ENCODE data around the gene THSD7B. TPM values are rescaled to one million over a fixed set of nuclear protein-coding genes. Genes with fewer than 3 reads are reported as not detected.

THSD7B gene
- total RNA-seq, 4 donors from 2014 or later = under 0.01 to 0.29 (median 0.03) TPM

GRCh38 chr2:137036619-137037018, 271.3 kb downstream of the THSD7B start:
- intact Hi-C loops (cut with DNase I) = no loop called here
- peaks cover 0 to 10% (median 6%) of the 10 kb centered on the region in 4 donors for H3K4me1 ChIP-seq
- H3K27ac ChIP-seq (replicated peaks in 1 of 4) = no peak overlapping the region
- H3K27me3 ChIP-seq = no peaks in the 10 kb centered on the region
- H3K36me3 ChIP-seq = no peaks in the 10 kb centered on the region
- DNase-seq (ENCODE audit: extremely low spot score) = no peak
- 76% methylated on average over 1 of the region's 1 CpG for WGBS
- no peaks in the 10 kb centered on the region for H3K9me3 ChIP-seq
- no peak overlapping the region for H3K4me3 ChIP-seq
- TF ChIP-seq, protein P1, sequence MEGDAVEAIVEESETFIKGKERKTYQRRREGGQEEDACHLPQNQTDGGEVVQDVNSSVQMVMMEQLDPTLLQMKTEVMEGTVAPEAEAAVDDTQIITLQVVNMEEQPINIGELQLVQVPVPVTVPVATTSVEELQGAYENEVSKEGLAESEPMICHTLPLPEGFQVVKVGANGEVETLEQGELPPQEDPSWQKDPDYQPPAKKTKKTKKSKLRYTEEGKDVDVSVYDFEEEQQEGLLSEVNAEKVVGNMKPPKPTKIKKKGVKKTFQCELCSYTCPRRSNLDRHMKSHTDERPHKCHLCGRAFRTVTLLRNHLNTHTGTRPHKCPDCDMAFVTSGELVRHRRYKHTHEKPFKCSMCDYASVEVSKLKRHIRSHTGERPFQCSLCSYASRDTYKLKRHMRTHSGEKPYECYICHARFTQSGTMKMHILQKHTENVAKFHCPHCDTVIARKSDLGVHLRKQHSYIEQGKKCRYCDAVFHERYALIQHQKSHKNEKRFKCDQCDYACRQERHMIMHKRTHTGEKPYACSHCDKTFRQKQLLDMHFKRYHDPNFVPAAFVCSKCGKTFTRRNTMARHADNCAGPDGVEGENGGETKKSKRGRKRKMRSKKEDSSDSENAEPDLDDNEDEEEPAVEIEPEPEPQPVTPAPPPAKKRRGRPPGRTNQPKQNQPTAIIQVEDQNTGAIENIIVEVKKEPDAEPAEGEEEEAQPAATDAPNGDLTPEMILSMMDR (IDR thresholded peaks at IDR 0.05) = no peak
- TF ChIP-seq POLR2AphosphoS5 (IDR thresholded peaks at IDR 0.05) = no peak
- TF ChIP-seq POLR2A (IDR thresholded peaks at IDR 0.05; ENCODE audit: low read depth) = no peak
- no peak for TF ChIP-seq EP300 (IDR thresholded peaks at IDR 0.05)

DNA sequence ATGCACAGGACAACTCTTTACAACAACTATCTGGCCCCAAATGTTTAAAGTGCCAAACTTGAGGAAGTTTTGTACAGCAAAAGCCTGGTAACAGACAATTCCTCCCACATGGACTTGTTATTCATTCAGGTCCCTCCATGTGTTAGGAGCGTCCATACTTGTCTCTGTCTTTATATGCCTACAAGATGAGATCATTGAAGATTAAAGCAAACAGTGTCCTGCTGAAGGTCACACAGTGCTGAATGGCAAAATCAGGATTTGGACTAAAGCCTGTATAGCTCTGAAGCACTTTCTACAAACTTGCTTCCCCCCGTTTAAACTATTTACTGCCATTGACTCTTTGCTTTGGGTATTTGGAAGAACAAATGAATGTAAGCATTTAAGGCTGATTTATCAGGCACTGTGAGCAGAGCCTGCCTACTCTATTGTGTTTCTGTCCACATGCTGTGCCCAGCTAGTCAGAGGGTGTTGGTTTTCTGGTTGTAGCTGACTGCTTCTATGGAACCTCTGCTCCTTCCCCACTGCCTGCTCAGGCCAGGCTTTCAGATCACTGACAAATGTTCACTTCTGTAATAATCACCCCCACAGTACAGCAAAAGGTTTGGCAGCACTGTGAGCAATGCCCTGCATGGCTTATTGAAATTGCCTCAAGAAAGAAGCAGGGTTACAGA, 274.3 kb downstream of the THSD7B start:
- intact Hi-C loops (cut with DNase I) = no loop called here
- 56% methylated on average over 2 of the region's 2 CpGs for WGBS
- Histone ChIP-seq H3K9me3 (no peaks in the 10 kb centered on the region), H3K27ac (replicated peaks in 1 of 4) (no peak overlapping the region), H3K27me3 (no peaks in the 10 kb centered on the region), H3K4me3 (no peak overlapping the region), H3K36me3 (no peaks in the 10 kb centered on the region), H3K4me1 (peaks cover 0 to 10% (median 6%) of the 10 kb centered on the region in 4 donors)
- no peak for DNase-seq (ENCODE audit: extremely low spot score)
- TF ChIP-seq, protein P1 (IDR thresholded peaks at IDR 0.05) = no peak
- TF ChIP-seq POLR2AphosphoS5 (IDR thresholded peaks at IDR 0.05) (no peak), EP300 (IDR thresholded peaks at IDR 0.05) (no peak), POLR2A (IDR thresholded peaks at IDR 0.05; ENCODE audit: low read depth) (no peak)

- no peak overlapping the region for H3K4me3 ChIP-seq
- DNase-seq (ENCODE audit: extremely low spot score) = no peak
- no peaks in the 10 kb centered on the region for H3K9me3 ChIP-seq
- intact Hi-C loops (cut with DNase I) = no loop called here
- H3K27me3 ChIP-seq = no peaks in the 10 kb centered on the region
- peaks cover 0 to 5% (median 2%) of the 10 kb centered on the region in 4 donors for H3K4me1 ChIP-seq
- H3K27ac ChIP-seq (replicated peaks in 1 of 4) = no peak overlapping the region
- H3K36me3 ChIP-seq = no peaks in the 10 kb centered on the region
- TF ChIP-seq, protein P1 (IDR thresholded peaks at IDR 0.05) = no peak
- no peak for TF ChIP-seq POLR2AphosphoS5 (IDR thresholded peaks at IDR 0.05)
- no peak for TF ChIP-seq EP300 (IDR thresholded peaks at IDR 0.05)
- TF ChIP-seq POLR2A (IDR thresholded peaks at IDR 0.05; ENCODE audit: low read depth) = no peak
- WGBS = 60% methylated on average over 5 of the region's 5 CpGs
These were observed 282.0 kb downstream of the THSD7B start for GRCh38 chr2:137047369-137047768.

DNA sequence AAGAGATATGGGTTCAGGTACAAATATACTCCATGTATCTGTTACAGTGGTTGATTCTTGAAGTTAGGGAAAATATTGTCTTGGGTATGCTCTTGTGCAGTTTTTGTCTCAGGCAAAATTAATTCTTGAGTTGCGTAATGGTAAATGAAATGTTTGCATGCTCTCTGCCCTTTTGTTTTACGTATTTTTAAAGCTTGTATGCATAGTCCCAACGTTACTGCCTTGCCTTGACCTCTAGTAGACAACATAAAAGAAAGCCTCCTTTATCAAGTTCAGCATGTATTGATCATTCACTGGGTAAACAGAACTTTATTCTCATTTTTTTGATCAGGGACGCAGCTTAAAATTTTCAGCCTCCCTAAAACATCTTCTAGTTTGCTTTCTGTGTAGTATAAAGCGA, 283.1 kb downstream of the THSD7B start:
- TF ChIP-seq POLR2AphosphoS5 (IDR thresholded peaks at IDR 0.05) = no peak
- TF ChIP-seq, protein P1 (IDR thresholded peaks at IDR 0.05) = no peak
- no peak for DNase-seq (ENCODE audit: extremely low spot score)
- Histone ChIP-seq H3K4me1 (peaks cover 0 to 5% (median 2%) of the 10 kb centered on the region in 4 donors), H3K27me3 (no peaks in the 10 kb centered on the region), H3K27ac (replicated peaks in 1 of 4) (no peak overlapping the region), H3K36me3 (no peaks in the 10 kb centered on the region), H3K4me3 (no peak overlapping the region), H3K9me3 (no peaks in the 10 kb centered on the region)
- WGBS = 87% methylated on average over 5 of the region's 5 CpGs
- intact Hi-C loops (cut with DNase I) = no loop called here

- Histone ChIP-seq H3K27me3 (no peaks in the 10 kb centered on the region), H3K4me1 (peaks cover 0 to 5% (median 2%) of the 10 kb centered on the region in 4 donors), H3K4me3 (no peak overlapping the region), H3K36me3 (no peaks in the 10 kb centered on the region), H3K9me3 (no peaks in the 10 kb centered on the region), H3K27ac (replicated peaks in 1 of 4) (no peak overlapping the region)
- intact Hi-C loops (cut with DNase I) = no loop called here
- no peak for DNase-seq (ENCODE audit: extremely low spot score)
- TF ChIP-seq, protein P1 (IDR thresholded peaks at IDR 0.05) = no peak
- TF ChIP-seq EP300 (IDR thresholded peaks at IDR 0.05) (no peak), POLR2A (IDR thresholded peaks at IDR 0.05; ENCODE audit: low read depth) (no peak), POLR2AphosphoS5 (IDR thresholded peaks at IDR 0.05) (no peak)
These were observed 284.2 kb downstream of the THSD7B start for GRCh38 chr2:137049518-137049917.

Data from esophagus muscularis mucosa (tissue), 4 donors.